NT2/D1 (cell line): ENCODE measurements around the gene NDUFAF8.

Experiments
- DNase-seq: peaks from one replicate; pipeline ENCODE4 v3.0.0-alpha.2; 2011; ENCODE audit warnings: low read depth, low spot score
- H3K27me3 ChIP-seq: 2 replicates; pipeline ENCODE4 v1.6.0; 2011; ENCODE audit warnings: mild to moderate bottlenecking; ENCODE audit not compliant: insufficient read length, insufficient read depth
- H3K36me3 ChIP-seq: 2 replicates; pipeline ENCODE4 v1.6.1; 2011; ENCODE audit warnings: mild to moderate bottlenecking, low read length, mixed read lengths; ENCODE audit not compliant: insufficient read depth, insufficient read length
- H3K4me1 ChIP-seq: 2 replicates; pipeline ENCODE4 v1.5.1; 2011; ENCODE audit not compliant: insufficient read depth, insufficient read length
- H3K4me3 ChIP-seq: 2 replicates; pipeline ENCODE4 v1.5.1; 2011; ENCODE audit warnings: low read depth; ENCODE audit not compliant: insufficient read length
- H3K9ac ChIP-seq: 2 replicates; pipeline ENCODE4 v1.6.0; 2011; ENCODE audit warnings: low read depth; ENCODE audit not compliant: insufficient read length
- H3K9me3 ChIP-seq: 2 replicates; pipeline ENCODE4 v1.5.1; 2011; ENCODE audit warnings: mild to moderate bottlenecking, low read length; ENCODE audit not compliant: insufficient read depth
- SUZ12 ChIP-seq: IDR thresholded peaks from 2 replicates; pipeline ENCODE4 v1.6.1; 2011; ENCODE audit not compliant: insufficient read length, insufficient read depth; ENCODE audit errors: extremely low read depth
- YY1 ChIP-seq: IDR thresholded peaks from 2 replicates; pipeline ENCODE4 v1.6.1; 2011; ENCODE audit not compliant: insufficient read length, insufficient read depth
- ZNF274 ChIP-seq: IDR thresholded peaks from 2 replicates; pipeline ENCODE4 v1.6.1; 2011; ENCODE audit warnings: mild to moderate bottlenecking, low read depth, low read length

Gene NDUFAF8

GRCh38 chr17:81253358-81254131 is 14.4 kb downstream of the NDUFAF8 start:
- peak overlapping the region; percentile 27 for H3K9ac ChIP-seq
- H3K4me3 ChIP-seq, result no peak overlapping the region
- DNase-seq, result no peak
- TF ChIP-seq YY1 (no peak), ZNF274 (no peak), SUZ12 (no peak)
- H3K4me1 ChIP-seq, result peaks cover 32% of the 10 kb centered on the region
- no peaks in the 10 kb centered on the region for H3K9me3 ChIP-seq
- H3K27me3 ChIP-seq, result no peaks in the 10 kb centered on the region
- peaks cover 62% of the 10 kb centered on the region for H3K36me3 ChIP-seq

GRCh38 chr17:81254955-81255717 is 16.0 kb downstream of the NDUFAF8 start:
- no peaks in the 10 kb centered on the region for H3K27me3 ChIP-seq
- H3K9me3 ChIP-seq, result no peaks in the 10 kb centered on the region
- peaks cover 30% of the 10 kb centered on the region for H3K4me1 ChIP-seq
- H3K9ac ChIP-seq, result no peak overlapping the region
- no peak overlapping the region for H3K4me3 ChIP-seq
- no peak for DNase-seq
- H3K36me3 ChIP-seq, result peaks cover 66% of the 10 kb centered on the region
- TF ChIP-seq YY1 (no peak), ZNF274 (no peak), SUZ12 (no peak)

DNA sequence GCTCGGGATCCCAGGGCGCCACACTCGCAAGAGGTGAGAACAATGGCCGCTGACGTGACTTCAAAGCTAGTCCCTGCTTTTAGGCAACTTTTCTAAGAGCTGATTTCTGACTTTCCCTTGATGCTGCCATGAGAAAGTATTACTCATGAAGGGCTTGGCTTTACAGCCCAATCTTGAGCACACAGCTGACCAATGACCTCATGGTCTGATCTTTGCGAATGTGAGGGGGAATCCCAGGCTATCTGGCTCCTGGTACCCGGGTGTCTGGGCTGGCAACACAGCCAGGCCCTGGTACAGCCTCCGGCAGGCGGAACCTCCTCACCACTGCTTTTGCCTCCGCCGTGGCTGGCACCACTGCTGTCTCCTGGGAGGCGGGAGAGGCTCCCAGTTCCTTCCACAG is 17.5 kb downstream of the NDUFAF8 start:
- peaks cover 26% of the 10 kb centered on the region for H3K4me1 ChIP-seq
- H3K9me3 ChIP-seq, result no peaks in the 10 kb centered on the region
- no peak for DNase-seq
- peaks cover 65% of the 10 kb centered on the region for H3K36me3 ChIP-seq
- TF ChIP-seq YY1 (no peak), ZNF274 (no peak), SUZ12 (no peak)
- H3K9ac ChIP-seq, result no peak overlapping the region
- H3K4me3 ChIP-seq, result no peak overlapping the region
- H3K27me3 ChIP-seq, result no peaks in the 10 kb centered on the region

DNA sequence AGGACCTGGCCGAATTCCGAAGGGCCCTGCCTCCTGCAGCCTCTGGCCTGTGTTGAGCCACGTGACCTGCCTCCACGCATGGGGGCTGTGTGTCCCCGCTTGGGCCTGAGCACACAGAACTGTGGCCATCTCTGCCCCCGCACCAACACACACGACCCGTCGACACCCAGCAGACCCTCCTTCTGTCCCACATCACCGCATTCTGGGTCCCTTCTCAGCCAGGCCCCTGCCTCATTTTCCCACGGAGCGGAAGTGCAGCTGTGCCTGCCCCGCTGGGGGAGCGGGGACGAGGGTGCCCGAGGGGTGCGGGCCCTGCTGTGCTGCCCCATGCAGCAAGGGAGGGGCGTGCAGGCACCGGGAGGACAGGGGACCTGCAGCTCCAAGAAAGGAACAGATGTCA is 18.4 kb downstream of the NDUFAF8 start:
- Histone ChIP-seq H3K4me1 (peaks cover 16% of the 10 kb centered on the region), H3K9ac (no peak overlapping the region), H3K9me3 (no peaks in the 10 kb centered on the region), H3K36me3 (peaks cover 66% of the 10 kb centered on the region), H3K4me3 (no peak overlapping the region), H3K27me3 (no peaks in the 10 kb centered on the region)
- TF ChIP-seq ZNF274 (no peak), SUZ12 (no peak), YY1 (no peak)
- DNase-seq, result no peak

DNA sequence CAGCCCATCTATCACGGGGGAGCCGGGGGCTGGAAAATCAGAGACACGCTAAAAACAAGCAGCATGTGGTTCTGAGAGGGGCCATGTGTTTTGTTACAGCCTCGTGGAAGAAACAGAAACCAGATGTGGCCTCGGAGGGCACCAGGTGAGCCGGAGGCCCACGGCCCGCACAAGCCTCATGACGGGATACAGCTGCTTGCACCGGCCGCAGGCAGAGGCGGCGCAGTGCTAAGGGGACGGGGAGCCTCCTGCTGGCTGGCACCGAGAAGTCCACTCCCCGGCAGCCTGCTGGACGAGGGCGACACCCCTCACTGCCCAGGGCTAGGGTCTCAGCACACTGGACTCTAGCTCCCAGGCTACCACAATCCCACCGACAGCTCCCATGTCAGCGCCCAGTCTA is 19.2 kb downstream of the NDUFAF8 start:
- Histone ChIP-seq H3K27me3 (no peaks in the 10 kb centered on the region), H3K4me1 (peaks cover 10% of the 10 kb centered on the region), H3K36me3 (peaks cover 65% of the 10 kb centered on the region), H3K4me3 (no peak overlapping the region), H3K9ac (no peak overlapping the region), H3K9me3 (no peaks in the 10 kb centered on the region)
- TF ChIP-seq SUZ12, result no peak
- no peak for TF ChIP-seq YY1
- no peak for TF ChIP-seq ZNF274
- DNase-seq, result no peak

DNA sequence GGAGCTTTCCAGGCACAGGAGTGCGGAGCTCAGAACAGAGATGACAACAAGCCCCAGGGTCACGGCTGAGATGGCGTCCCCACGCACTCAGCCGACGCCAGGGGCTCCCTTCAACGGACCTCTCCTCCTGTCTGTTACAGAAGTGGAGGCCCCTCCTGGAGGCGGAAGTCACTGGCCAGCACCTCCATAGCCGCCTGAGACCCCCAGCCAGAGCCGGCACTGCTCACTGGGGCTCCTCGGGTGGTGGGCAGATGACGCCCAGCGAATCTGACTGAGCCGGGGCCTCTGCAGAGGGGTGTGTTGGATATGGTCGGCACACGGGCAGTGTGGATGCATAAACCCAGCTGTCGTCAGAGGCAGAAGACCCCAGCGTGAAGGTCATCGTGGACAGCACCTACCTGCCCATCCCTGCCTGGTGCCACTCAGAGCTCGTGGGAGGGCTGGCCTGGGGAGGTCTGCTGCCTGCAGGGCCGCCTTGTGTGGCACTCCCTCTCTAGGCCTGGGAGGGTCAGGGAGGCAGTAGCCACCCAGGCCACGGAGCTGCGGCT is 20.0 kb downstream of the NDUFAF8 start:
- Histone ChIP-seq H3K9ac (no peak overlapping the region), H3K4me3 (no peak overlapping the region), H3K36me3 (peaks cover 69% of the 10 kb centered on the region), H3K4me1 (peaks cover 13% of the 10 kb centered on the region), H3K9me3 (no peaks in the 10 kb centered on the region), H3K27me3 (no peaks in the 10 kb centered on the region)
- no peak for DNase-seq
- TF ChIP-seq ZNF274 (no peak), YY1 (no peak), SUZ12 (no peak)

- H3K9me3 ChIP-seq, result no peaks in the 10 kb centered on the region
- H3K9ac ChIP-seq, result no peak overlapping the region
- no peak overlapping the region for H3K4me3 ChIP-seq
- no peak for DNase-seq
- no peak for TF ChIP-seq ZNF274
- no peaks in the 10 kb centered on the region for H3K27me3 ChIP-seq
- peaks cover 78% of the 10 kb centered on the region for H3K36me3 ChIP-seq
- peaks cover 12% of the 10 kb centered on the region for H3K4me1 ChIP-seq
Observed at GRCh38 chr17:81260171-81260570, 21.1 kb downstream of the NDUFAF8 start.
